BLaER1 treated with 17β-estradiol and CSF1 and Interleukin-3, amounts not matched to agents 10 nM and 100 nM (cell line): ENCODE measurements around the gene PTCHD4.

ENCODE experiments used
- H3K27ac ChIP-seq, 11 experiments: shearing (Covaris generic); formaldehyde crosslinking; 2 replicates each; pipeline ENCODE4 v1.8.1; 2022
- H3K27me3 ChIP-seq, 11 experiments: shearing (Covaris generic); formaldehyde crosslinking; 2 replicates each; pipeline ENCODE4 v1.8.1; 2022
- H3K36me3 ChIP-seq, 11 experiments: shearing (Covaris generic); formaldehyde crosslinking; 2 replicates each; pipeline ENCODE4 v1.8.1; 2022
- H3K4me1 ChIP-seq, 10 experiments: shearing (Covaris generic); formaldehyde crosslinking; 2 replicates each; pipeline ENCODE4 v1.8.1; 2022
- H3K4me2 ChIP-seq, 11 experiments: shearing (Covaris generic); formaldehyde crosslinking; 2 replicates each; pipeline ENCODE4 v1.8.1; 2022
- H3K4me3 ChIP-seq, 10 experiments: shearing (Covaris generic); formaldehyde crosslinking; 2 replicates each; pipeline ENCODE4 v1.8.1; 2022
- H3K9ac ChIP-seq, 11 experiments: shearing (Covaris generic); formaldehyde crosslinking; 2 replicates each; pipeline ENCODE4 v1.8.1; 2022
- H3K9me3 ChIP-seq, 11 experiments: shearing (Covaris generic); formaldehyde crosslinking; replicated peaks in 1 of 11; 2 replicates each; pipeline ENCODE4 v1.8.1; 2022
- H4K20me1 ChIP-seq, 11 experiments: shearing (Covaris generic); formaldehyde crosslinking; 2 replicates each; pipeline ENCODE4 v1.8.1; 2022
- Cebpa-rat ChIP-seq, 11 experiments: shearing (Covaris generic); IDR thresholded peaks; 2 replicates each; pipeline ENCODE4 v1.8.1; 2022

Gene PTCHD4

DNA sequence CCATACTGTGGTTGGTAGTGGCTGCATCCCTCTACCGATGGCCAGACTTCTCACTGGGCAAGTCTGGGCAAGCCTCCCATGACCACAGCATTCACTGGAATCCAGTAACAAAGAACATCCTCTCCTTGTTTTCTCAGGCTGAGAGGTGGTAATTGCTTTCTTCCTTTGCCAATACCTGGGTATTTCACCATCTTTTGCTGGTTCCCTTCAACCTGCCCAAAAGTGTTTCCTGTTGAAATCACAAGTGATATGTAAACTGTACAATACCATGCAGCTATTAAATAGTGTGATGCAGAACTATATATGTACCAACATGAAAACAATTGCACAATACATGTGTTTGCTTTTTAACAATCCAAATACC, at the start of gene PTCHD4:
PTCHD4 (minus strand) TSS at position 55 of the 364 bp plus-strand sequence. CDS start 42,240 bp downstream, outside the sequence.
- Histone ChIP-seq H4K20me1 (no peaks in the 10 kb centered on the region), H3K4me3 (no peak within 1 kb of the TSS), H3K4me1 (peaks cover 0 to 6% (median 0%) of the 10 kb centered on the region in 10 experiments; a peak in 3 of 20 replicates), H3K9me3 (no peaks in the 10 kb centered on the region), H3K36me3 (no peaks in the 10 kb centered on the region), H3K9ac (no peak within 1 kb of the TSS), H3K27ac (no peak within 1 kb of the TSS), H3K27me3 (no peaks in the 10 kb centered on the region), H3K4me2 (peak within 1 kb of the TSS in 3 of 11 experiments; percentile 7 to 55 (median 23); a peak in 2 of 22 replicates)
- TF ChIP-seq Cebpa-rat (IDR thresholded peaks at IDR 0.05): no peak

DNA sequence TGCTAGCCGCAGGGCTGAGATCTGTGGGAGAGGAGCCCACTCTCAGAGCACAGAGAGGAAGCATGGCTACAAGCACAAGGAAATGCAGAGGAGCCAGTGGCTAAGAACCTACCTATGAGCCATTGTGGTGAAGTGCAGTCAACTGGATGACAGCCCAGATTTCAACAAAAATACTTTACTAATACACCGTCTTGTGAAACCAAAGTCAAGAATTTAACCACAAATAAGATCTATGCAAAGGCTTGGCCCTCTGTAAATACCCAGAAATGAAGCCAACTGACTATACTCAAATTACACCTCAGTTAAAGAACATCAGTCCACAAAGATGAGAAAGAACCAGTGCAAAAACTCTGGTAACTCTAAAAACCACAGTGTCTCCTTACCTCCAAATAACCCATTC, 40.1 kb upstream of the PTCHD4 start:
- Histone ChIP-seq H3K27ac (0 out of 22 replicates have a peak overlapping the region, but pooled peaks of 2 of the 11 experiments have one; percentile 3 to 10), H3K4me3 (no peak overlapping the region), H3K9ac (no peak overlapping the region), H3K4me2 (peak overlapping the region in 5 of 11 experiments; percentile 10 to 26 (median 25); a peak in 7 of 22 replicates), H3K9me3 (peaks cover 36 to 56% (median 41%) of the 10 kb centered on the region in 11 experiments), H3K36me3 (no peaks in the 10 kb centered on the region), H4K20me1 (no peaks in the 10 kb centered on the region), H3K27me3 (no peaks in the 10 kb centered on the region), H3K4me1 (peaks cover 0 to 26% (median 17%) of the 10 kb centered on the region in 10 experiments; a peak in 8 of 20 replicates)
- TF ChIP-seq Cebpa-rat (IDR thresholded peaks at IDR 0.05): no peak

DNA sequence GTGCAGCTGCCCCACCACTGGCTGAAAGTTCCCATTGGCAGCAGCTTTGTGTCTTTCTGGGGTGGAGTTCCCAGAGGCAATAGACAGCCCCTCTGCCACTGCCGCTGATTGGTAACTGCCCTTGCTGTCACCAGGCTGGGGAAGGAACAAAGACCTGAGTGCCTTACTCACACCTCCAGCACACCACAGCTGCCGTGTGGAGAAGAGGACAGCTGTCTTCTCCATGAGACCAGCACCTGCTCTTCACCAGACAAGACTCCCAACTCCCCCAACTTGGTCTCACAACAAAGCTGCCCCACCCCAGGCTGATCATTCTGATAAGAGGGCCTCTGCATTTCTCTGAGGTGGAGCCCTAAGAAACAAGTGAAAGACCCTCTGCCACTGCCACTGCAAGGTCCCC, 39.7 kb upstream of the PTCHD4 start:
- Histone ChIP-seq H3K27me3 (no peaks in the 10 kb centered on the region), H3K36me3 (no peaks in the 10 kb centered on the region), H3K4me2 (peak overlapping the region in 5 of 11 experiments; percentile 10 to 26 (median 25); a peak in 7 of 22 replicates), H3K4me1 (peaks cover 0 to 27% (median 18%) of the 10 kb centered on the region in 10 experiments; a peak in 8 of 20 replicates), H3K9ac (no peak overlapping the region), H3K9me3 (peaks cover 36 to 56% (median 41%) of the 10 kb centered on the region in 11 experiments), H3K27ac (peak overlapping the region in 2 of 11 experiments; percentile 3 to 10; a peak in 1 of 22 replicates), H3K4me3 (no peak overlapping the region), H4K20me1 (no peaks in the 10 kb centered on the region)
- TF ChIP-seq Cebpa-rat (IDR thresholded peaks at IDR 0.05): no peak

DNA sequence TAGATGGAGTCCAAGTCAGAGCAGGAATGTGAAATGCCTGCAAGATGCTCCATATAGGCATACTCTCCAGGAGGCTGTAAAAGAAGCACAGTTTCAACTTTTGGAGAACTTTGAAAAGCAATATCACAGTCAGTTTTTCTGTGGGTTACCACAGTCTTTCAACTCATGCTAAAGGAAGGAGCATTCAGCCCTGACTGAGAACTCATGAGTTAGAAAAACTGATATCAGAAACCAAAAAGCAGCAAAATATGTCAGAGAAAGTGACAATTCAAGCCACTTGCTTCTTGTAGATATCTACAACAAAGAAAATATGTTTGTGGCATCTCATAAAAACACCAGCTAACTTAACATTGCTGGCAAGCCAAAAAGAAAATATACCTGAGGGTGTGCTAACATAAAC, 36.1 kb upstream of the PTCHD4 start:
- no peak overlapping the region for H3K4me3 ChIP-seq
- peak overlapping the region in 8 of 11 experiments; percentile 0 to 32 (median 16); a peak in 9 of 22 replicates for H3K4me2 ChIP-seq
- H3K27ac ChIP-seq: peak overlapping the region in 1 of 11 experiments; percentile 5; a peak in 2 of 22 replicates
- H3K27me3 ChIP-seq: no peaks in the 10 kb centered on the region
- H3K9me3 ChIP-seq: peaks cover 16 to 24% (median 16%) of the 10 kb centered on the region in 11 experiments
- no peak for TF ChIP-seq Cebpa-rat (IDR thresholded peaks at IDR 0.05)
- no peaks in the 10 kb centered on the region for H4K20me1 ChIP-seq
- H3K36me3 ChIP-seq: no peaks in the 10 kb centered on the region
- peaks cover 0 to 27% (median 18%) of the 10 kb centered on the region in 10 experiments; a peak in 8 of 20 replicates for H3K4me1 ChIP-seq
- H3K9ac ChIP-seq: no peak overlapping the region

- H3K9ac ChIP-seq: no peak overlapping the region
- H3K4me1 ChIP-seq: peaks cover 0 to 22% (median 17%) of the 10 kb centered on the region in 10 experiments; a peak in 8 of 20 replicates
- H3K4me2 ChIP-seq: no peak overlapping the region
- H3K36me3 ChIP-seq: no peaks in the 10 kb centered on the region
- peaks cover 0 to 4% (median 0%) of the 10 kb centered on the region in 11 experiments; a peak in 2 of 22 replicates for H3K9me3 ChIP-seq
- H3K4me3 ChIP-seq: no peak overlapping the region
- no peaks in the 10 kb centered on the region for H4K20me1 ChIP-seq
- no peak overlapping the region for H3K27ac ChIP-seq
- H3K27me3 ChIP-seq: no peaks in the 10 kb centered on the region
- no peak for TF ChIP-seq Cebpa-rat (IDR thresholded peaks at IDR 0.05)
Observed at GRCh38 chr6:48144021-48144420, 33.0 kb upstream of the PTCHD4 start.

- no peak for TF ChIP-seq Cebpa-rat (IDR thresholded peaks at IDR 0.05)
- H3K4me3 ChIP-seq: no peak overlapping the region
- H3K4me1 ChIP-seq: peaks cover 0 to 12% (median 7%) of the 10 kb centered on the region in 10 experiments; a peak in 8 of 20 replicates
- H3K27ac ChIP-seq: no peak overlapping the region
- no peak overlapping the region for H3K4me2 ChIP-seq
- H3K36me3 ChIP-seq: no peaks in the 10 kb centered on the region
- H3K27me3 ChIP-seq: no peaks in the 10 kb centered on the region
- no peak overlapping the region for H3K9ac ChIP-seq
- no peaks in the 10 kb centered on the region for H3K9me3 ChIP-seq
- H4K20me1 ChIP-seq: no peaks in the 10 kb centered on the region
Observed at GRCh38 chr6:48141975-48142374, 31.0 kb upstream of the PTCHD4 start.

- Histone ChIP-seq H3K36me3 (no peaks in the 10 kb centered on the region), H3K4me1 (0 out of 20 replicates have a peak, but pooled peaks cover 0 to 4% (median 0%) of the 10 kb centered on the region in 10 experiments), H3K4me3 (no peak overlapping the region), H3K27ac (no peak overlapping the region), H3K9me3 (no peaks in the 10 kb centered on the region), H4K20me1 (no peaks in the 10 kb centered on the region), H3K27me3 (no peaks in the 10 kb centered on the region), H3K9ac (no peak overlapping the region), H3K4me2 (0 out of 22 replicates have a peak overlapping the region, but pooled peaks of 1 of the 11 experiments have one; percentile 11)
- no peak for TF ChIP-seq Cebpa-rat (IDR thresholded peaks at IDR 0.05)
Observed at GRCh38 chr6:48139818-48140614, 29.0 kb upstream of the PTCHD4 start.

DNA sequence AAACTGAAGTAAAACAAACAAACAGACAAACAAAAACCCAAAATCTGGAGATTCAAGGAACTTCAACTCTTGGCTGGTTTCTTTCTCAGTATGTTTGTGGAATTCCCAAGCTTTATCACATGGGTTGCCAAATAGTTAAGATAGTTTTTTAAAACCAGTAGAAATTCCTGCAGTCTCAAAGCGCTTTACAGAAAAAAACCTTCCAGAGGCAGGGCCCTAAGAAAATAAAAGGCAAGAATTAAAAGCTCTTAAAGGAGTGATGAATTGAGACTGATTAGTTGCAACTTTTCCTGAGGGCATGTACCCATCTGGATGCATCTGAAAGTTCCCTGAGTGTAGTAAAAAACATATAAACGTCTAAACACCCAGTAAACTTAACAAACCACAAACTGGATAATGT, 25.9 kb upstream of the PTCHD4 start:
- no peak overlapping the region for H3K9ac ChIP-seq
- H3K36me3 ChIP-seq: no peaks in the 10 kb centered on the region
- no peak overlapping the region for H3K4me2 ChIP-seq
- no peak overlapping the region for H3K27ac ChIP-seq
- H3K9me3 ChIP-seq: no peaks in the 10 kb centered on the region
- no peaks in the 10 kb centered on the region for H4K20me1 ChIP-seq
- 0 out of 20 replicates have a peak, but pooled peaks cover 0 to 4% (median 0%) of the 10 kb centered on the region in 10 experiments for H3K4me1 ChIP-seq
- no peak for TF ChIP-seq Cebpa-rat (IDR thresholded peaks at IDR 0.05)
- no peaks in the 10 kb centered on the region for H3K27me3 ChIP-seq
- H3K4me3 ChIP-seq: no peak overlapping the region

- TF ChIP-seq Cebpa-rat (IDR thresholded peaks at IDR 0.05): no peak
- H3K4me1 ChIP-seq: 0 out of 20 replicates have a peak, but pooled peaks cover 0 to 4% (median 0%) of the 10 kb centered on the region in 10 experiments
Observed at GRCh38 chr6:48135323-48136084, 24.5 kb upstream of the PTCHD4 start.

More at GRCh38 chr6:48135323-48136084, 24.5 kb upstream of the PTCHD4 start:
- Histone ChIP-seq H3K4me3 (no peak overlapping the region), H3K27ac (no peak overlapping the region), H3K9ac (no peak overlapping the region), H3K36me3 (no peaks in the 10 kb centered on the region), H3K27me3 (no peaks in the 10 kb centered on the region), H4K20me1 (no peaks in the 10 kb centered on the region), H3K9me3 (no peaks in the 10 kb centered on the region), H3K4me2 (no peak overlapping the region)
